ENCODE measurements around the gene DERA.
"Not testable (repeated sequence)": the region's sequence is repeated elsewhere in the genome, so short reads cannot be mapped to it uniquely, and the experiment has no call there.

Gene DERA

GRCh38 chr12:16037533-16037932, 126.4 kb downstream of the DERA start:
- Histone ChIP-seq H3K9me3 (ENCODE audit: control insufficient read depth in 5 of 5, low read length in 5 of 5) (peaks cover 0 to 7% (median 3%) of the 10 kb centered on the region in 5 donors), H3K27me3 (ENCODE audit: control insufficient read depth in 5 of 5, insufficient read depth in 4 of 5, low read length in 5 of 5) (no peaks in the 10 kb centered on the region)

DNA sequence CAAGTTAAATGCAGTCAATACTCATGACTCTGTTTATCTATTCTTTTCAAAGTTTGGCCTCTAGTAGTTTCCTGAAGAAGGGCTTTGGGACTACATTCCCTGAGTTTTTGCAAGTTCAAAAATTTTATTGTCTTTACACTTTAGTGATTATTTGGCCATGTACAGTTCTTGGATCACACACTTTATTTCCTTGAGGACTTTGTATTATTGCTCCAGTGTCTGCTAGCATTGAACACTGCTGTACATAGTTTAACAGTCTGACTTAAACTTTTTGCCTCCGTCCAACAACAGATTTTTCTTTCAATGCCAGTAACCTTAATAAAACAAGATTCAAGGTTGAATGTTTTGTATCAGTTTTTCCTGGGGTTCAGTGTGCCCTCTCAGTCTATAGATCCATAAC, 132.3 kb downstream of the DERA start:
- Histone ChIP-seq H3K4me1 (ENCODE audit: control insufficient read depth in 5 of 5, insufficient read depth in 5 of 5, low read length in 5 of 5) (no peaks in the 10 kb centered on the region), H3K27ac (ENCODE audit: low read depth, low read length) (no peak overlapping the region), H3K9me3 (ENCODE audit: control insufficient read depth in 5 of 5, low read length in 5 of 5) (peaks cover 5 to 22% (median 17%) of the 10 kb centered on the region in 5 donors), H3K27me3 (ENCODE audit: control insufficient read depth in 5 of 5, insufficient read depth in 4 of 5, low read length in 5 of 5) (no peaks in the 10 kb centered on the region), H3K36me3 (ENCODE audit: control insufficient read depth in 5 of 5, insufficient read depth in 5 of 5, low read length in 5 of 5) (peaks cover 0 to 14% (median 3%) of the 10 kb centered on the region in 5 donors), H3K4me3 (ENCODE audit: low read depth in 1 of 5, low read length in 5 of 5) (no peak overlapping the region), H3K9ac (ENCODE audit: low read length in 5 of 5) (no peak overlapping the region)

More at GRCh38 chr12:16037533-16037932, 126.4 kb downstream of the DERA start:
- Histone ChIP-seq H3K4me3 (ENCODE audit: low read depth in 1 of 5, low read length in 5 of 5) (no peak overlapping the region), H3K36me3 (ENCODE audit: control insufficient read depth in 5 of 5, insufficient read depth in 5 of 5, low read length in 5 of 5) (peaks cover 17 to 36% (median 19%) of the 10 kb centered on the region in 5 donors), H3K4me1 (ENCODE audit: control insufficient read depth in 5 of 5, insufficient read depth in 5 of 5, low read length in 5 of 5) (no peaks in the 10 kb centered on the region), H3K9ac (ENCODE audit: low read length in 5 of 5) (no peak overlapping the region), H3K27ac (ENCODE audit: low read depth, low read length) (no peak overlapping the region)

- H3K9ac ChIP-seq (ENCODE audit: low read length in 5 of 5) = no peak overlapping the region
- H3K9me3 ChIP-seq (ENCODE audit: control insufficient read depth in 5 of 5, low read length in 5 of 5) = peaks cover 5 to 22% (median 18%) of the 10 kb centered on the region in 5 donors
- no peaks in the 10 kb centered on the region for H3K4me1 ChIP-seq (ENCODE audit: control insufficient read depth in 5 of 5, insufficient read depth in 5 of 5, low read length in 5 of 5)
- H3K27me3 ChIP-seq (ENCODE audit: control insufficient read depth in 5 of 5, insufficient read depth in 4 of 5, low read length in 5 of 5) = no peaks in the 10 kb centered on the region
- no peak overlapping the region for H3K4me3 ChIP-seq (ENCODE audit: low read depth in 1 of 5, low read length in 5 of 5)
- H3K36me3 ChIP-seq (ENCODE audit: control insufficient read depth in 5 of 5, insufficient read depth in 5 of 5, low read length in 5 of 5) = no peaks in the 10 kb centered on the region
- no peak overlapping the region for H3K27ac ChIP-seq (ENCODE audit: low read depth, low read length)
Measured at GRCh38 chr12:16046266-16046665, 135.1 kb downstream of the DERA start.

DNA sequence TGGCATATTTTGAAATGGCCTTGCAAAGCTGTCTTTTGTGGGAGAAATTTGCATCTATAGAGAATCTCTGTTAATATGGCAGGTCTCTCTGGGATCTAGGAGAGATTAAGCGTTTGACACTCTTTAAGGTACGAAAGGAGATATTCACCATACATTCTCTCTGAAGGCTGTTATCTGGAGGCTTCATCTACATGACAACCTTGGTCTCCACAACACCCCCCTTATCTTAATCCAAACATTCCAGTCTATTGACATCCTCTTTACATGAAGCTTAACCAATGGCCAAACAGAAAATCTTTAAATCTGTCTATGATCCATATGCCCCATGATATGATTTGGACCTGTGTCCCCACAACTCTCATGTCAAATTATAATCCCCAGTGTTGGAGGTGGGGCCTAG, 137.4 kb downstream of the DERA start:
- Histone ChIP-seq H3K9me3 (ENCODE audit: control insufficient read depth in 5 of 5, low read length in 5 of 5) (peaks cover 5 to 13% (median 10%) of the 10 kb centered on the region in 5 donors), H3K9ac (ENCODE audit: low read length in 5 of 5) (no peak overlapping the region), H3K27ac (ENCODE audit: low read depth, low read length) (no peak overlapping the region), H3K4me1 (ENCODE audit: control insufficient read depth in 5 of 5, insufficient read depth in 5 of 5, low read length in 5 of 5) (no peaks in the 10 kb centered on the region), H3K27me3 (ENCODE audit: control insufficient read depth in 5 of 5, insufficient read depth in 4 of 5, low read length in 5 of 5) (no peaks in the 10 kb centered on the region), H3K4me3 (ENCODE audit: low read depth in 1 of 5, low read length in 5 of 5) (no peak overlapping the region), H3K36me3 (ENCODE audit: control insufficient read depth in 5 of 5, insufficient read depth in 5 of 5, low read length in 5 of 5) (no peaks in the 10 kb centered on the region)

- Histone ChIP-seq H3K4me1 (ENCODE audit: control insufficient read depth in 5 of 5, insufficient read depth in 5 of 5, low read length in 5 of 5) (no peaks in the 10 kb centered on the region), H3K9ac (ENCODE audit: low read length in 5 of 5) (no peak overlapping the region), H3K27me3 (ENCODE audit: control insufficient read depth in 5 of 5, insufficient read depth in 4 of 5, low read length in 5 of 5) (no peaks in the 10 kb centered on the region), H3K27ac (ENCODE audit: low read depth, low read length) (no peak overlapping the region), H3K4me3 (ENCODE audit: low read depth in 1 of 5, low read length in 5 of 5) (no peak overlapping the region), H3K36me3 (ENCODE audit: control insufficient read depth in 5 of 5, insufficient read depth in 5 of 5, low read length in 5 of 5) (no peaks in the 10 kb centered on the region), H3K9me3 (ENCODE audit: control insufficient read depth in 5 of 5, low read length in 5 of 5) (peaks cover 0 to 5% (median 0%) of the 10 kb centered on the region in 5 donors)
Measured at GRCh38 chr12:16056910-16057309, 145.8 kb downstream of the DERA start.

DNA sequence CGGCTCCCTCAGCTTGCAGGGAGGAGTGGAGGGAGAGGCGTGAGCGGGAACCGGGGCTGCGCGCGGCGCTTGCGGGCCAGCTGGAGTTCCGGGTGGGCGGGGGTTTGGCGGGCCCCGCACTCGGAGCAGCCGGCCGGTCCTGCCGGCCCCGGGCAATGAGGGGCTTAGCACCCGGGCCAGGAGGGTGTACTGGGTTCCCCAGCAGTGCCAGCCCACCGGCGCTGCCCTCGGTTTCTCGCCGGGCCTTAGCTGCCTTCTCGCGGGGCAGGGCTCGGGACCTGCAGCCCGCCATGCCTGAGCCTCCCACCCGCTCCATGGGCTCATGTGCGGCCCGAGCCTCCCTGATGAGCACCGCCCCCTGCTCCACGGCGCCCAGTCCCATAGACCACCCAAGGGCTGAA, 146.2 kb downstream of the DERA start:
- H3K9ac ChIP-seq (ENCODE audit: low read length in 5 of 5) = not testable (repeated sequence)

GRCh38 chr12:16062611-16063010, 151.5 kb downstream of the DERA start:
- Histone ChIP-seq H3K9me3 (ENCODE audit: control insufficient read depth in 5 of 5, low read length in 5 of 5) (no peaks in the 10 kb centered on the region), H3K4me1 (ENCODE audit: control insufficient read depth in 5 of 5, insufficient read depth in 5 of 5, low read length in 5 of 5) (no peaks in the 10 kb centered on the region), H3K4me3 (ENCODE audit: low read depth in 1 of 5, low read length in 5 of 5) (no peak overlapping the region), H3K27me3 (ENCODE audit: control insufficient read depth in 5 of 5, insufficient read depth in 4 of 5, low read length in 5 of 5) (no peaks in the 10 kb centered on the region), H3K27ac (ENCODE audit: low read depth, low read length) (no peak overlapping the region), H3K9ac (ENCODE audit: low read length in 5 of 5) (no peak overlapping the region), H3K36me3 (ENCODE audit: control insufficient read depth in 5 of 5, insufficient read depth in 5 of 5, low read length in 5 of 5) (no peaks in the 10 kb centered on the region)

More for the DNA sequence above, 146.2 kb downstream of the DERA start:
- H3K9me3 ChIP-seq (ENCODE audit: control insufficient read depth in 5 of 5, low read length in 5 of 5); H3K27me3 ChIP-seq (ENCODE audit: control insufficient read depth in 5 of 5, insufficient read depth in 4 of 5, low read length in 5 of 5); H3K4me1 ChIP-seq (ENCODE audit: control insufficient read depth in 5 of 5, insufficient read depth in 5 of 5, low read length in 5 of 5); H3K36me3 ChIP-seq (ENCODE audit: control insufficient read depth in 5 of 5, insufficient read depth in 5 of 5, low read length in 5 of 5); H3K27ac ChIP-seq (ENCODE audit: low read depth, low read length); H3K4me3 ChIP-seq (ENCODE audit: low read depth in 1 of 5, low read length in 5 of 5): not testable (repeated sequence)

- Histone ChIP-seq H3K4me1 (ENCODE audit: control insufficient read depth in 5 of 5, insufficient read depth in 5 of 5, low read length in 5 of 5) (no peaks in the 10 kb centered on the region), H3K9me3 (ENCODE audit: control insufficient read depth in 5 of 5, low read length in 5 of 5) (no peaks in the 10 kb centered on the region), H3K4me3 (ENCODE audit: low read depth in 1 of 5, low read length in 5 of 5) (no peak overlapping the region), H3K27me3 (ENCODE audit: control insufficient read depth in 5 of 5, insufficient read depth in 4 of 5, low read length in 5 of 5) (no peaks in the 10 kb centered on the region), H3K9ac (ENCODE audit: low read length in 5 of 5) (no peak overlapping the region), H3K27ac (ENCODE audit: low read depth, low read length) (no peak overlapping the region), H3K36me3 (ENCODE audit: control insufficient read depth in 5 of 5, insufficient read depth in 5 of 5, low read length in 5 of 5) (no peaks in the 10 kb centered on the region)
Measured at GRCh38 chr12:16063726-16064125, 152.6 kb downstream of the DERA start.

DNA sequence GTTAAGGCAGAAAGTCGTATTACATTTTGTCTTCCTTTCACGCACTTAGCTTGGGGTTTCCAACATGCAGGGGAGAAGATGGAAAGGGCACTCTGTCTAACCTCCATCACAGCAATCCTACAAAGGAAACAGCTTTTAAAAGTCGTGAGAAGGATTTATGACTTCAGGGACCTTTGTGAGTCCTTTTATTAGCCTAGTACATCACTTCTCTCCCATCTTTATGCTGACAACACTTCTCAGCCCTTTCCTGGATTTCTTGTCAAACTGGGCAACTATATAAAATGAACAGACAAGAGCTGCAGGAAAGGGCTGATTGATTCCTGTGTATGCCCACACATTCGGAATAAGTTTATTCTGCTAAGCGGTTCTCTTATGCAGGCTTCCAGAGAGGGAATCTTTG, 159.0 kb downstream of the DERA start:
- no peak overlapping the region for H3K27ac ChIP-seq (ENCODE audit: low read depth, low read length)
- H3K4me1 ChIP-seq (ENCODE audit: control insufficient read depth in 5 of 5, insufficient read depth in 5 of 5, low read length in 5 of 5) = no peaks in the 10 kb centered on the region
- H3K36me3 ChIP-seq (ENCODE audit: control insufficient read depth in 5 of 5, insufficient read depth in 5 of 5, low read length in 5 of 5) = no peaks in the 10 kb centered on the region
- H3K9ac ChIP-seq (ENCODE audit: low read length in 5 of 5) = no peak overlapping the region
- H3K9me3 ChIP-seq (ENCODE audit: control insufficient read depth in 5 of 5, low read length in 5 of 5) = no peaks in the 10 kb centered on the region
- H3K4me3 ChIP-seq (ENCODE audit: low read depth in 1 of 5, low read length in 5 of 5) = no peak overlapping the region
- H3K27me3 ChIP-seq (ENCODE audit: control insufficient read depth in 5 of 5, insufficient read depth in 4 of 5, low read length in 5 of 5) = no peaks in the 10 kb centered on the region

- no peaks in the 10 kb centered on the region for H3K36me3 ChIP-seq (ENCODE audit: control insufficient read depth in 5 of 5, insufficient read depth in 5 of 5, low read length in 5 of 5)
- H3K9ac ChIP-seq (ENCODE audit: low read length in 5 of 5) = no peak overlapping the region
- no peak overlapping the region for H3K27ac ChIP-seq (ENCODE audit: low read depth, low read length)
- no peaks in the 10 kb centered on the region for H3K4me1 ChIP-seq (ENCODE audit: control insufficient read depth in 5 of 5, insufficient read depth in 5 of 5, low read length in 5 of 5)
- H3K4me3 ChIP-seq (ENCODE audit: low read depth in 1 of 5, low read length in 5 of 5) = no peak overlapping the region
- no peaks in the 10 kb centered on the region for H3K27me3 ChIP-seq (ENCODE audit: control insufficient read depth in 5 of 5, insufficient read depth in 4 of 5, low read length in 5 of 5)
- H3K9me3 ChIP-seq (ENCODE audit: control insufficient read depth in 5 of 5, low read length in 5 of 5) = no peaks in the 10 kb centered on the region
Measured at GRCh38 chr12:16072678-16073077, 161.5 kb downstream of the DERA start.

DNA sequence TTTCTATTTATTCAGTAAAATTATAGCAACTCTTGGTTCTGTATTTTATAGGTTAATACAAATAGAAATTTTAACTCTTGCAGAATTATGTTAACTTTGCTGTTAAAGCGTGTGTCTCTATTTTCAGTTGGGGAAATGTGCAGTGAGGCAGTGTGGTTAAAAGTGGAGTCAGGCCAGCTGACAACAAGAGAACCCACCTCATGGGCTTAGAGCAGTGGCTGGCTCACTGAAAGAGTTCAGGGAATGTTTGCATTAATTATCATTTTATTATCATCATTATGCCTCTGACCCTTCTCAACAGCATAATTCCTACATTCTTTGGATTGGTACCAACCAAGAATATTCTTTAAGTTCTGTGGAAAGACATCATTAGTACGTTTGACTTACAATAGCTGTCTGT, 163.8 kb downstream of the DERA start:
- H3K4me3 ChIP-seq (ENCODE audit: low read depth in 1 of 5, low read length in 5 of 5) = no peak overlapping the region
- no peaks in the 10 kb centered on the region for H3K36me3 ChIP-seq (ENCODE audit: control insufficient read depth in 5 of 5, insufficient read depth in 5 of 5, low read length in 5 of 5)
- no peaks in the 10 kb centered on the region for H3K4me1 ChIP-seq (ENCODE audit: control insufficient read depth in 5 of 5, insufficient read depth in 5 of 5, low read length in 5 of 5)
- H3K9ac ChIP-seq (ENCODE audit: low read length in 5 of 5) = no peak overlapping the region
- H3K9me3 ChIP-seq (ENCODE audit: control insufficient read depth in 5 of 5, low read length in 5 of 5) = no peaks in the 10 kb centered on the region
- H3K27ac ChIP-seq (ENCODE audit: low read depth, low read length) = no peak overlapping the region
- no peaks in the 10 kb centered on the region for H3K27me3 ChIP-seq (ENCODE audit: control insufficient read depth in 5 of 5, insufficient read depth in 4 of 5, low read length in 5 of 5)

Data from subcutaneous abdominal adipose tissue (tissue), 5 donors.